ENCODE data around the gene ADGRL2. TPM values are rescaled to one million over a fixed set of nuclear protein-coding genes. Genes with fewer than 3 reads are reported as not detected.

ADGRL2 gene
- total RNA-seq, 1 donor from 2014 or later, result 70.8 TPM

- TF ChIP-seq CTCF (IDR thresholded peaks at IDR 0.05; ENCODE audit: unreplicated experiment), result no peak
- Mint-ChIP-seq H3K4me1 (ENCODE audit: low read depth) (peaks cover 6% of the 10 kb centered on the region), H3K9me3 (ENCODE audit: low read depth) (no peaks in the 10 kb centered on the region), H3K36me3 (ENCODE audit: insufficient read depth) (no peaks in the 10 kb centered on the region), H3K27me3 (no peaks in the 10 kb centered on the region), H3K27ac (no peak overlapping the region), H3K4me3 (ENCODE audit: low read depth) (no peak overlapping the region)
- no peak for DNase-seq (ENCODE audit: low spot score, unreplicated experiment)
Observed at GRCh38 chr1:81758181-81758580, 42.6 kb upstream of the ADGRL2 start.

DNA sequence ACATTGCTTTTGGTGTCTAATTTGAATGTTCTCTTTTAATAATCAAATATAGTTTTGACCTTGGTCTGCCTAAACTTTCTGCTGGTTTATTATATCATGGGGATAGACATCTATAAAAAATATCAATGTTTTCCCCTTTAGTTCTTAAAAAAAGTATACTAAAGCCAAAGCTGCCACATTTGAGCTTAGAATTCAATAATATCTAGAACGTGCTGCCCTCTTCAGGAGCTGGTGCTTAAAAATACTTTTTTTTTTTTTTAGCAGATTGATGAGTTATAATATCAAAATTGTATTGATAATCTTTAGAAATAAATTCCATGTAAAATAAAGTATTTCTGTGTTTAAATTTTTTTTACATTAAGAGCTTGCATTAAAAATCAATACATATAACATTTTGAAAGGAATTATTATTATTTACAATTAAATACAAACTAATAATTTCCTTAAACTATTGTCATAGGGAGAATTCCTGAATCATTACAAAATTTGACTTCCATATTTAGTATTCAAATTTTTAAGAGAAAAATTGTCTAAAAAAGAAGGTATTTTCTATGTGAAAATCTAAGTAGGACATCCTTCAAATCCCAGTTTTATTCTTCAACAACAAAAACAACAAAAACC is 40.1 kb upstream of the ADGRL2 start:
- peaks cover 6% of the 10 kb centered on the region for H3K4me1 Mint-ChIP-seq (ENCODE audit: low read depth)
- H3K4me3 Mint-ChIP-seq (ENCODE audit: low read depth), result no peak overlapping the region
- H3K36me3 Mint-ChIP-seq (ENCODE audit: insufficient read depth), result no peaks in the 10 kb centered on the region
- TF ChIP-seq CTCF (IDR thresholded peaks at IDR 0.05; ENCODE audit: unreplicated experiment), result peak; percentile 24
- no peaks in the 10 kb centered on the region for H3K9me3 Mint-ChIP-seq (ENCODE audit: low read depth)
- no peaks in the 10 kb centered on the region for H3K27me3 Mint-ChIP-seq
- no peak for DNase-seq (ENCODE audit: low spot score, unreplicated experiment)
- no peak overlapping the region for H3K27ac Mint-ChIP-seq

GRCh38 chr1:81775510-81775909 is 25.2 kb upstream of the ADGRL2 start:
- DNase-seq (ENCODE audit: low spot score, unreplicated experiment), result no peak
- H3K27me3 Mint-ChIP-seq, result no peaks in the 10 kb centered on the region
- no peak overlapping the region for H3K27ac Mint-ChIP-seq
- no peaks in the 10 kb centered on the region for H3K4me1 Mint-ChIP-seq (ENCODE audit: low read depth)
- TF ChIP-seq CTCF (IDR thresholded peaks at IDR 0.05; ENCODE audit: unreplicated experiment), result no peak
- H3K36me3 Mint-ChIP-seq (ENCODE audit: insufficient read depth), result no peaks in the 10 kb centered on the region
- peaks cover 3% of the 10 kb centered on the region for H3K9me3 Mint-ChIP-seq (ENCODE audit: low read depth)
- no peak overlapping the region for H3K4me3 Mint-ChIP-seq (ENCODE audit: low read depth)

DNA sequence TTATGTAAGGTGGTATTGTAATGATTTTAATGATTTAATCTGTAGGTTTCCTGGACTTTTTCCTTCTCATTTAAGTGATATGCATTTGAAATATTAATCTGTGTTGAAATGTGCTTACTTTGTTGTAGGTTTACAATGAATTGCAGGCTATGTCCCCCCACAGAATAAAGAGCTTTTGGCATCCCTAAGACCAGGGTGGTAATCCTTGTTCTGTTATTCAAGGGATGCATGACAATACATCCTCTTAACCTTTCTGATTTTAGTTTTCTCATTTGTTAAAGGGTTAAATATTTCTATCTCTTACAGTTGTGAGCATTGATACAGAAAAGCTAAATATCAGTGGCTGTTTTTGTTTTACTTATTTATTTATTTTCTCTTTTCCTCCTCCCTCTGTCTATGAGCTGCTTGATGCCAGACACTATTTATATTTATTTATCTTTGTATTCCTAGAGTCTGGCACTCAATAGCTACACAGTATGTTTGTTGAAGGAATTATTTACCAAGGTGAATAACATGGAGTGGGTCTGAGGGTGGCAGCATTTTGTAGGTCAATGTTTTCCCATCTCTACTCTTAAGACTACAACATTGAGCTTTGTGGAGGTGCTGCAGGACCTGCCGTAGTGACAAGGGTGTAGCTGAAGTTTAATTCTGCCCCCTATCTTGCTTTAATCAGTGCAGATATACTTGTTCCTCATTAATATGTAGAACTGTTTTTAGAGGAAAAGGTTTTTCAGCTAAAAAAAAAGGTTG is 19.9 kb upstream of the ADGRL2 start:
- Mint-ChIP-seq H3K9me3 (ENCODE audit: low read depth) (peaks cover 3% of the 10 kb centered on the region), H3K27ac (no peak overlapping the region), H3K36me3 (ENCODE audit: insufficient read depth) (no peaks in the 10 kb centered on the region), H3K27me3 (no peaks in the 10 kb centered on the region), H3K4me3 (ENCODE audit: low read depth) (no peak overlapping the region), H3K4me1 (ENCODE audit: low read depth) (peaks cover 2% of the 10 kb centered on the region)
- DNase-seq (ENCODE audit: low spot score, unreplicated experiment), result no peak
- TF ChIP-seq CTCF (IDR thresholded peaks at IDR 0.05; ENCODE audit: unreplicated experiment), result no peak

DNA sequence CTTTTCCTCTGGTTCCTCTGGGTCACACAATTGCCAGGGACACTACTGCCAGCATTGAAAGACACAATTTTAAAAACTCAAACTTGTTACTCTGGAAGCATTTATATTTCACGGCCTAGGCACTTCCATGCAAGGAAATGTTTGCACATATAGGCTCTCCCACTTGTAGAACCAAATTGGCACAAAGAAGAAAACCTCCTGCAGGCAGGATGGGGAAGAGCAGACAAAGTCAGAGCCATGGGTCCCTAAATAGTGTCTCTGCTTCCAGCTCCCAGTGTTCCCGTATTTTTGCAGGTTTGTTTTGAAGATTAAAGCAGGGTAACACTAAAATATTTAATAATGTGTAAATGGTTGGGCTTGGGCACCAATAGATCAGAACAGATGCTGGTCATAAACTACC is 19.0 kb upstream of the ADGRL2 start:
- H3K4me1 Mint-ChIP-seq (ENCODE audit: low read depth), result peaks cover 2% of the 10 kb centered on the region
- no peaks in the 10 kb centered on the region for H3K27me3 Mint-ChIP-seq
- H3K36me3 Mint-ChIP-seq (ENCODE audit: insufficient read depth), result no peaks in the 10 kb centered on the region
- no peak for TF ChIP-seq CTCF (IDR thresholded peaks at IDR 0.05; ENCODE audit: unreplicated experiment)
- no peak overlapping the region for H3K4me3 Mint-ChIP-seq (ENCODE audit: low read depth)
- peaks cover 3% of the 10 kb centered on the region for H3K9me3 Mint-ChIP-seq (ENCODE audit: low read depth)
- no peak for DNase-seq (ENCODE audit: low spot score, unreplicated experiment)
- no peak overlapping the region for H3K27ac Mint-ChIP-seq
